Endometrium (tissue), 2 donors: ENCODE data around the gene KATNB1.

ENCODE experiments used
- FAIRE-seq: peaks from 2 replicates; lab custom pipeline; 2012; peaks lifted over from hg19 to GRCh38; lab: Jason Lieb, UNC
- donor health status: control.
- donor health status: control.

The KATNB1 gene, protein sequence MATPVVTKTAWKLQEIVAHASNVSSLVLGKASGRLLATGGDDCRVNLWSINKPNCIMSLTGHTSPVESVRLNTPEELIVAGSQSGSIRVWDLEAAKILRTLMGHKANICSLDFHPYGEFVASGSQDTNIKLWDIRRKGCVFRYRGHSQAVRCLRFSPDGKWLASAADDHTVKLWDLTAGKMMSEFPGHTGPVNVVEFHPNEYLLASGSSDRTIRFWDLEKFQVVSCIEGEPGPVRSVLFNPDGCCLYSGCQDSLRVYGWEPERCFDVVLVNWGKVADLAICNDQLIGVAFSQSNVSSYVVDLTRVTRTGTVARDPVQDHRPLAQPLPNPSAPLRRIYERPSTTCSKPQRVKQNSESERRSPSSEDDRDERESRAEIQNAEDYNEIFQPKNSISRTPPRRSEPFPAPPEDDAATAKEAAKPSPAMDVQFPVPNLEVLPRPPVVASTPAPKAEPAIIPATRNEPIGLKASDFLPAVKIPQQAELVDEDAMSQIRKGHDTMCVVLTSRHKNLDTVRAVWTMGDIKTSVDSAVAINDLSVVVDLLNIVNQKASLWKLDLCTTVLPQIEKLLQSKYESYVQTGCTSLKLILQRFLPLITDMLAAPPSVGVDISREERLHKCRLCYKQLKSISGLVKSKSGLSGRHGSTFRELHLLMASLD

DNA sequence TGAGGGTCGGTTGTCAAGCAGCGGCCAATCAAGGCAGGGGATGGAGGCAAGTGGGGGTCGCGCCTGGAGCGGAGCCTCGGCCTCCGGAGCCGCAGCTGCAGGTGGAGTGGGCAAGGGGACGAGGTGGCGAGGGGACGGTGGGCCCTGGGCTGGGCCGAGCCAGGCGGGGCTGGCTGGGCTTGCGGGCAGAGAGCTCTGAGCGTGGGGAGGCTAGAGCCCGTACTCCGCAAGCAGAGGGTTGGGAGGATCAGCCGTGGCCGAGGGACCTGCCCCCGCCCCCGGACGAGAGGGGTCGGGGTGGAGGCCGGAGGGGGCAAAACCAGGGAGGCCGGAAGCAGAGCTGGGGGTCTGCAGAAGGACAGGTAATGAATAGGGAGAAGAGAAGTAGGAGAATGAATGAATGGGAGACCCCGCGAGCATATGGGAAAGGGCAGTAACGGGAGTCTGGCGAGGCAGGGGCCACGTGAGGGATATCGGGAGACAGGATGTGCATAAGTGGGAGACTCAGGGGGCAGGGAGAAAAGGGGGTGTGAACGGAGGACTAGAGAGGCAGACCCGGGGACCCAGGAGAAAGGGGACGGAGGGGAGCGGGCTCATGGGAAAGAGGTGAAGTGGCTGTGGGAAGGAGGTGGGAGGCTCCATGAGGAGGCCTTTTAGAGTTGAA, at the start of gene KATNB1:
Gene KATNB1, plus strand, starts transcription at position 16 of the 664 bp plus-strand sequence. CDS start 1,474 bp downstream, outside the sequence.
- no peak for FAIRE-seq

DNA sequence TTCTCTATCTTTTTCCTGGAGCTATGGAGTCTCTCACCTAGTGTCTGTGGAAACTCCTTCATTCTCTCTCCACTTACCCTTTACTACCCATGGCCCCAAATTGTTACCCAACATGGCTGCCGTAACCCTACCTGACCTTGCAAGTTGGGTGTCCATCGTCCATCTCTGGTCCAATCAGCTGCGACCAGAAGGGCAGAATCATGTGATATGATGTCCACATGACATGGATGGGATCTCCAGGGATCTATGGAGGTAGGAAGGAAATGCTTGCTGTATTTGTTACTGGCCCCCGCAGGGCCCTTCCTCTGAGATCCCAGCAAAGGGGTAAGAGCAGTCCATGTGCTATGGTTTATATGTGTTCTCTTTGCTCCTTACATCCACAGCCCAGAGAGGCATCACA, 49.0 kb upstream of the KATNB1 start:
- no peak for FAIRE-seq

DNA sequence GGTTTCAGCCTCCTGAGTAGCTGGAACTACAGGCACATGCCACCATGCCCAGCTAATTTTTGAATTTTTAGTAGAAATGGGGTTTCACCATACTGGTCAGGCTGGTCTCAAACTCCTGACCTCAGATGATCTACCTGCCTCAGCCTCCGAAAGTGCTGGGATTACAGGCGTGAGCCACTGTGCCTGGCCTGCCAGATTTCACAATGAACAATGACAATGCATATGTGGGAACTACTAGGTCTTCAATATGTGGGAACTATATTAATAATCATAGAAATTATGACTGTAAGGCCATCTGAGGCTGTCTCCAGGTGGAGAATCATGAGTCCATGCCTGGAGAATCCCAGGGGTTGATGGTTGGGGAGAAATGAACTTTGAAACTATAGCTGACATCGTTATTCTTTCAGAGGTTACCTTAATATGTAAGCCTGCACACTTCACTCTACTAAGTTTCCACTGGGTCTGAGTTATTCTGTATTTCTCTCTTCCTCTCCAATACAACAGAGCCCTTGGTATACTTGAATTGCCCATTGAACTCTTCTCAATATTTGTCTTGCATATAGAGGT, 48.1 kb upstream of the KATNB1 start:
- no peak for FAIRE-seq

DNA sequence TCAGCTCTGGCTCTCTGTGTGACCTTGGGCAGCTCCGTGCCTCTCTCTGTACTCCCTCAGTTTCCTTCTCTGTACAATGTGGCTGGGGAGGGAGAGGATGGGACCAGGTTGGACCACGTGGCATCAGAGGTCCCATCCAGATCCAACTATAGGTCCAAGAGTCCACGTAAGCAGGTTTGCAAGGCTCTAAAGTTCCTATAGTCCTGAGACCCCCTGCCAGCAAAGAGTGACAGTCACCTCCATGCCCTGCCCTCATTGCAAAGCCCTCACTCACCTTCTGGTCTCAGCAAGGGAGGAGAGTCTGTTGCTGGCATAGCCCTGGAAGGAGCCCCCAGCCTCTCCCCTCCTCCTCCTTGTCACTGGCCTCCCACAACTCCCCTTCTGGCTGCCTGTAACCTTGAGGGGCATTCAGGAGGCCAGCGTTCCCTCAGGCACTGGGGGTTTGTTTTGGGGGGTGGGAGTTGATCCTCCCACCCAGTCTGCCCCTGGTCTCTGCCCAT, 47.0 kb upstream of the KATNB1 start:
- FAIRE-seq, result no peak

DNA sequence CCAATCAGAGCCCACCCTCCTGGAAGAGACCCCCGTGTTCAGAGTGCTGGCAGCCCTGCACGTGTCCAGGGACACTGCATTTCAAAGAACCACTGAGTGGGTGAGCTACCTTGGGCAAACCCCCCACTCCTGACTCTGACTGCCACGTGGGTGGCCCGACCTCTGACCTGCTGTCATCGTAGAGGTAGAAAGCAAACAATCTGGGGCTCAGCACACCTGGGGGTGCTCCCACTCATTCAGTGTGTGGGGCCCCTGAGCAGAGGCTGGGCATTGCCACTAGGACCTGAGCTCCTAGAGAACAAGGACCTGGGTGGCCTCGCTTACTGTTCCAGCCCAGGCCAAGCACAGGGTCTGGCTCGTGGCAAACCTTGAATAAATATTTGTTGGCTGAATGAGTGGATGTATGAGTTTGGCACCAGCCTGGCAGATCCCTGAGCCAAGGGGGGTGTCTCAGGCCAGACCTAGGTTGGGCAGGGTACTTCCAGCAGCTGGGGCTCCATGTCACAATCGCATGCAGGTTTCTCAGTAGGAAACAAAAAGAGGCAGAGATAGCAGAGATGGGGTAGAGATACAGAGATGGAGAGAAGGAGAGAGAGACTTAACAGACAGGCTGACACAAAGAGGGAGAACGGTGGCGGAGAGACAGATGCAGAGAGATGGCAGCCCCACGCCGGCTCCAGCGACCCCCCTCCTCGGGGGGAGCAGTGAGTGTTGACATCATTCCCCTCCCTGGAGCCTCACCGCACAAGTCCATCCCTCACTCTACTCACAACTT, 46.4 kb upstream of the KATNB1 start:
- FAIRE-seq, result no peak

DNA sequence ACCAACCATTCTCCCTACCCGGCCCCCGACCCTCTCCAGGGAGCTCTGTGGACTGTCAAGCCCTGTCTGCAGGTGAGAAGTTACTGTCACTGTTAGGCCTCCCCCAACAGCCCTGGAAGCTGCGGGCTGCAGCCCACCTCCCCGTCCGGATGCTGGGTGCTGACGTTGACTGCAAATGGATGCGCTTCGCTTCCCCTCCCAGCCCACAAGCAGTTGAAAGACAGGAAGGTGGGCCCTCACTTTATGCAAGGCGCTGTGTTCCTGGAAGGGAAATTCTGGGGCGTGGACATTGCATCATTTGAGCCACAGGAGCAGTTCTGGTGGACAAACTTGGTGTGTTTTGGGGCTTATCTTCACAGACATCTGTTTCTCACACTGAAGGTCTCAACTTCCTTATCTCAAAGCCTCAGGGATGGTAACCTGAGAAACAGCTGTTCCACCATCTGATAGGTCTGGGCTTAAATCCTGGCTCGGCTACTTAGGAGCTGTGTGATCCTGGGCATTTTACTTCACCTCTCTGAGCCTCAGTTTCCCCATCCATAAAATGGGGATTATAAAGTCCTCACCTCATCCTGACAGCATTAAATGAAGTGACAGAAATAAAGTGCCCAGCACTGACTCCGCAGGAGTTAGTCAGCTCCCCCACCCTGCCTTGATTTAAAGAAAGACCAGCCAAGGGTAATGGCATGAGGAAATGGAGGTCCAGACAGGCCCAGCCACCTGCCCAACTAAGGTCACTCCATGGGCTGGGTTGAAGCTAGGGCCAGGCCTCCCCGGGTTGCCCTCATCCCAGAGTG, 45.6 kb upstream of the KATNB1 start:
- FAIRE-seq, result no peak

DNA sequence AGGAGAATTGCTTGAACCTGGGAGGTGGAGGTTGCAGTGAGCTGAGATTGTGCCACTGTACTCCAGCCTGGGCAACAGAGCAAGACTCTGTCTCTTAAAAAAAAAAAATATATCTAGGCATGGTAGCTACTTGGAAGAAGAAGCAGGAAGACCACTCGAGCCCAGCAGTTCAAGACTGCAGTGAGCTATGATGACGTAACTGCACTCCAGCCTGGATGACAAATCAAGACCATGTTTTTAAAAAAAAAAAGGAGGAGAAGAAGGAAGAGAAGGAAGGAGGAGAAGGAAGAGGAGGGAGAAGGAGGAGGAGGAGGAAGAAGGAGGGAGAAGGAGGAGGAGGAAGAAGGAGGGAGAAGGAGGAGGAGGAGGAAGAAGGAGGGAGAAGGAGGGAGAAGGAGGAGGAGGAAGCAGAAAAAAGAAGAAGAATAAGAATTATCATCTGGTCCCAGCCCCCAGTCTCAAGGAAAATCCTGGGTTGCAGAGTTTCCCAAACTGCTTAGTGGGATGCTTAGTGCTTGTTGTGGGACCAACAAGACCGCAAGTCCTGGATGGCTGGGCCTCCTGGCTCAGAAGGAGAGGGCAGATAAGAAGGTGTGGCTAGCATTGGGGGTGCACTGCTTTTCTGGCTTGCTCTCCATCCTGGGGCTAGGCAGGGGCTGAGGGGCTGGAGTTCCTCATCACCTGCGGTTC, 44.6 kb upstream of the KATNB1 start:
- FAIRE-seq, result no peak

DNA sequence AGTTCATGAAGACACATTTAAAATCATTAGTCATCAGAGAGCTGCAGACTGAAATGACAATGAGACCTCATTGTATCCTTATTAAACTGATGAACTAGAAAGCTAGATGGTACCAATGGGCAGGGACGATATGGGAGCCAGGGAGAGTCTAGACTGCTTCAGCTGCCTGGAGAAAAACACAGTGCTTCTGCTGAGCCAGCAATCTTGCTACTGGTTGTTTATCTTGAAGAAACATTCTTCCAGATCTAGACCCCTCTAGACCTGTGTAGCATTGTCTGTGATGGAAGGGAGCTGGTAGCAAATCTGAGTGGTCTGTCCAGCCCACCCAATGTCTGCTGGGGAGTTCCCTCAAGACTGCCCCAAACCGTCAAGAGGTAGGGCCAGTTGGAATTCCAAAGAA, 42.9 kb upstream of the KATNB1 start:
- no peak for FAIRE-seq

DNA sequence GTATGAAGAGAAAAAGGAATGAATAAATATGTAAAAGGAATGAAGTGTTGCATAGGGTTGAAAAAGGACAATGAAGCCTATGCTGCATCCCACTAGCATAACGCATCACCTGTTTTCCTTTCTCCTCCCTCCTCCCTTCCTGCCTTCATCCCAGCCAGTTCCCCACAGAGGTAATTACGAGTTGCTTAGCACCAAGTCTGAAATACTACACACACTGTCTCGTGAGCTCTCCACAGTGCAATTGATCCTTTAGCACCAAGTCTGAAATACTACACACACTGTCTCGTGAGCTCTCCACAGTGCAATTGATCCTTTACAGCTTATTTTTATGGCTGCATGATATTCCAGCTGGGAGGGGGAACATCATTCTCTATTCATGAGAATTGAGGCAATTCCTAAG, 42.0 kb upstream of the KATNB1 start:
- no peak for FAIRE-seq

DNA sequence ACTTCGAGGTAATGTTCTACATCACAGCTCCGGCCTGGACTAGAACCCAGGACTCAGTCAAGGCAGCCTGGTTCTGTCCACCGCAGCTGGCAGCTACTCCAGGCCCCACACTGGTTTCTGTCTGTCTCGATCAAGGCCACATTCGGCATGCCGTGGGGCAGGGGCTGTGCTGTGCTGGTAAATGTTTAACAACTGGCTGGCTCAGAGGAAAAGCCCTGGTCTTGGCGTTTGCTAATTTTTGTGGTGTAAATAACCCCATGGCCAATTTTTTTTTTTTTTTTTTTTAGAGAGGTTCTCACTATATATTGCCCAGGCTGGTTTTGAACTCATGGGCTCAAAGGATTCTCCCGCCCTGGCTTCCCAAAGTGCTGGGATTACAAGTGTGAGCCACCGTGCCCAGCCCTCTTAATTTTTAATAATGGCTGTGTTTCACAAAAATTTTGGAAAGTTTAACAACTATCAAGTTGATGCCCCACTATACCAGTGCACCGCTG, 41.3 kb upstream of the KATNB1 start:
- no peak for FAIRE-seq

DNA sequence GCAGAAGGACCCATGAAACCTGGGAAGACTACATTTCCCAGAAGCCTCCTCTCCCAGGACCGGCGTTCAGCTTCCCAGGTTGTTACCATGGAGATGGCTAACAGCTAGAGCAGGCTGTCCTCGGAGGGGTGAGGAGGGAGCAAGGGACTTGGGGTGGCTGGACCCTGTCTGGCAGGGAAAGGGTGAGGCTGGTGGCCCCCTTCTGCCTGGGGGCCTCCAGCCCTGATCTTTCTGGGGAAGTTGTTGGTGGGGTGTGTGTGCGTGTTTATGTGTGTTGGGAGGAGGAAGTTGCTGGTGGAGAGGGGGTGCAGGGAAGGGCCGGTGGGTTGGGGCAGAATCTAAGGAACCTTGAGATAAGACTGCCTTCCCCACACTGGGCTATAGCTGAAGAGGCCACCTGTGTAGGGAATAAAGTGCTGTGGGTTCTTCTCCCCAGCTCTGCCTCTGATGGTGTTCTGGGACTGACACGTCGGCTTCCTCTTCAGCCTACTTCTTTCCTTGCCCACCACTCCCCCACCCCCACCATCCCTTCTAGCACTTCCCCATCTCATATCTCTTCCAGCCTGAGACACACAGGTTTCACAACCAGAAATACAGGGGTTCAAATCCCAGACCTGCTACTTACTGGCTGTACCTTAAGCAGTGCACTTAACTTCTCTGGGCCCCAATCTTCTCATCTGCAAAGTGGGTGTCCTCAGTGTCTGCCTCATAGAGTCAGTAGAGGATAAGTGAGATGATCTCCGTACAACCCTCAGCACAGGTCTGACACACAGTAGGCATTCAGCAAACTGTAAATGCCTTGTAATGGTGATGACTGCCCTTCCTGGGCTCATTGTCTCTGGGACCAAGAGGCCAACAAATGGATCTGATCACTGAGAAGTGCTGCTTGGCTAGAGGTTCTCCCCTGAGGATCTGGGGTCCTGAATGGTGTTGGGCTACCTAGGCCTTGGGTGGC, 40.6 kb upstream of the KATNB1 start, which contains the start of gene DRC7:
Gene DRC7, plus strand, starts transcription at position 82 of the 955 bp plus-strand sequence. CDS start 3,144 bp downstream, outside the sequence.
- FAIRE-seq, result no peak

DNA sequence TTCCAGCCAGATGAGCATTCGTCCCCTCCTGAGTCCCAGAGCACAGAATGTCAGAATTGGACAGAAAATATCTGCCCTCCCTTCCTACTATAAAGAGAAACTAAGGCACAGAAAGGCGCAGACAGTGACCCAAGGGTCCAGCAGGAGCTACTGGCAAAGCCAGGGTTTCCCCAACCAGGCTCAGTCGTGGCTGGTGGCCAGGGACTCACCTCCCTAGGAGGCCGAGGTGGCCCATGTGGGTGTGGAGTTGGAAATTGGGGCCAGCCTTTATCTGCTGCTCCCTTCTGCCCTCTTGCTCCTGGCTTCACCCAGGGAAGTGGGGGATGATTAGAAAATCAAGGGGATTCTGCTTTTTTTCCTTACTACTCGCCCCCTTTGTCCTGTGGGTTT, 39.9 kb upstream of the KATNB1 start:
- FAIRE-seq, result no peak

DNA sequence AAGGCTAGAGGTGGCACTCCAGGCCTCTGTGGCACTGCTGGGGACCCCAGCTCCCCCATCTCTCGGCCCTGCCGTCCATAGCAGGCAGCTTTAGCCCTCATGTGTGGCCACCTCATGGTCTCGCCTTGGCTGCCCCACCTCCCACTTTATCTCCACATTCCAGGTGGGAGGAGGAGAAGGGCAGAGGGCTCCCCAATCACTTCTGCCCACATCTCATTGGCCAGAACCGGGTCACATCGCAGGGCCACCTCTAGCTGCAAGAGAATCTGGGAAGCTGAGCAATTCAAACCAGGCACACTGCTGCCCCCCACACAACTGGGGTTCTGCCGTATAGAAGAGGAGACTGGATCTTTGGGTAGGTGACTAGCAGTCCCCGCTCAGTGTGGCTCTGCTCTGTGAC, 39.3 kb upstream of the KATNB1 start:
- no peak for FAIRE-seq

DNA sequence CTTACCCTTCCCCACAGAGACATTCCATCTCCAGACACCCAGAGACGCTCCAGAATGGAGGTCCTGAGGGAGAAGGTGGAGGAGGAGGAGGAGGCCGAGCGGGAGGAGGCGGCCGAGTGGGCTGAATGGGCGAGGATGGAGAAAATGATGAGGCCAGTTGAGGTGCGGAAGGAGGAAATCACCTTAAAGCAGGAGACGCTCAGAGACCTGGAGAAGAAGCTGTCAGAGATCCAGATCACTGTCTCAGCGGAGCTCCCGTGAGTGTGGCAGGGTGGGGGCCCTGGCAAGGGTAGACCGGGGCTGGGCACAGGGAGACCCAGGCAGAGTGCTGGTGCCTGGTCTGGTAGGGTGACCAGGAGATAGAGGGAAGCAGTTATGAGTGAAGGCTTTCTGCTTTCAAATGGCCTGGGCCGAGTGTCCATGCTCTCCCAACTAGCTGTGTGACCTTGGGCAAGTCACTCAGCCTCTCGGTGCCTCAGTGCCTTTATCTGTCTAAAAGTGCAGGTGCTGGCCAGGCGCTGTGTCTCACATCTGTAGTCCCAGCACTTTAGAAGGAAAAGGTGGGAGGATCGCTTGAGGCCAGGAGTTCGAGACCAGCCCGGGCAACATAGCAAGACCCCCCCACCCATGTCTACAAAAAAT, 37.6 kb upstream of the KATNB1 start:
- no peak for FAIRE-seq

DNA sequence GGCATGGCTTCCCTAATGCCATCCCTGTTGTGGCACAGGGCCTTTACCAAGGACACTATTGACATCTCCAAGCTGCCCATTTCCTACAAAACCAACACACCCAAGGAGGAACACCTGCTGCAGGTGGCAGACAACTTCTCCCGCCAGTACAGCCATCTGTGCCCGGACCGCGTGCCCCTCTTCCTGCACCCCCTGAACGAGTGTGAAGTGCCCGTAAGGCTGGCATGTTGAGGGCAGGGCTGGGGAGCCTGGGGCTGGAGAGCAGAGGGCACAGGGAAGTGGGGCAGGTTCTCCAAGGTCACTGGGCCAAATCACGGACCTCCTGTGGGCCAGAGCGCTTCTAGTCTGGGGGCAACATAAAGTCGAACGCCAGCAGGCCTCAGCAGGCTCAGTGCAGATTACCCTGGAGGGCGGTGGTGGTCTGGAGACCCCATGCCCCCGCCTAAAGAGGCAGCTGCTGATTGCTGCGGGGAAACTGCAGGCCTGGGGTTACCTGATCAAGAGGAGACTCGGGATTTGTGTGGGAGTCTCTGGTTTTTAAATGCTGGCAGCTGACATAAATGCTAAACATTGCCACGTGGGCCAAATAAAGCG, 36.7 kb upstream of the KATNB1 start:
- no peak for FAIRE-seq

DNA sequence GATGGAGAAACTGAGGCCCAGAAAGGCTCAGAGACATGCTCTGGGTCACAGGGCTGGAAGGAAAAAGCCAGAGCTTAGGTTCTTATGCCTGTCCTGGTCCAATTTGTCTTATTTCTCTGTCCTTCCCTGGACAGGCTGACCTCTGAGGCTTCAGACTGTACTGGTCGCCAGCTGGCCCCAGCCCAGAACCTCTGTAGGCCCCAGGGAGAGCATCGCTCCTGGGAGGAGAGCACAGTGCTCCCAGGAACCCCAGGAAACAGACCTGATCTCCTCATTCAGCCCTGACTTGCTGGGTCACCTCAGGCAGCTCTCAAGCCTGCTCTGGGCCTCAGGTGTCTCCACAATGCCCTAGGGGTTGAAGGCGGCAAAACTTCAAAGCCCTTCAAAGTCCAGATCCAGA, 36.1 kb upstream of the KATNB1 start:
- FAIRE-seq, result no peak

DNA sequence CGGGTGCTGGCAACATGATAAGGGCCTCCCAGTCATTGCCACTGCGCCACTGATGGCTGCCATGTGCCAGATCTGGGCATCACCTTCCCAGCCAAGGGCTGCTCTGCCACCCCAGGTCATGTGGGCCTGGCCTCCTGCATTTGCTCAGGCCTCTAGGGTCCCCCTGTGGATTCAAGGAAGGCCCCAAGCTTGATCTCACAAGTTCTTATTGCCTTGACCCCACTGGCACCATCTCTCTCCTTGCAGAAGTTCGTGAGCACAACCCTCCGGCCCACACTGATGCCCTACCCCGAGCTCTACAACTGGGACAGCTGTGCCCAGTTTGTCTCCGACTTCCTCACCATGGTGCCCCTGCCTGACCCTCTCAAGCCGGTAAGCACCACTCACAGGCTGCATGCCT, 35.7 kb upstream of the KATNB1 start:
- FAIRE-seq, result no peak
